Uterus (tissue), 4 donors: ENCODE data around the gene FGF11. TPM values are rescaled to one million over a fixed set of nuclear protein-coding genes. Genes with fewer than 3 reads are reported as not detected.

Experiments used
- DNase-seq, 2 donors: peaks; one replicate each; pipeline ENCODE4 v3.0.0-alpha.2; 2019 to 2020
- H3K27ac ChIP-seq, 2 donors: fragments of 200-600 bp; sonication (generic); 1 replicate in 1 of 2; 2 replicates in 1 of 2; pipeline ENCODE4 v1.5.1; 2016 to 2018
- H3K27me3 ChIP-seq, 2 donors: fragments of 200-600 bp; sonication (generic); one replicate each; pipeline ENCODE4 v1.5.1; 2018 to 2019; ENCODE audit warnings: control low read depth in 1 of 2
- H3K36me3 ChIP-seq, 2 donors: fragments of 200-600 bp; sonication (generic); one replicate each; pipeline ENCODE4 v1.5.1; 2019; ENCODE audit warnings: control low read depth in 1 of 2
- H3K4me1 ChIP-seq, 2 donors: fragments of 200-600 bp; sonication (generic); one replicate each; pipeline ENCODE4 v1.5.1; 2018 to 2019; ENCODE audit warnings: control low read depth in 1 of 2
- H3K4me3 ChIP-seq, 2 donors: fragments of 200-600 bp; sonication (generic); 1 replicate in 1 of 2; 2 replicates in 1 of 2; pipeline ENCODE4 v1.5.1; 2018 to 2019; ENCODE audit warnings: mild to moderate bottlenecking in 1 of 2
- H3K9me3 ChIP-seq, 2 donors: fragments of 200-600 bp; sonication (generic); one replicate each; pipeline ENCODE4 v1.5.1; 2019; ENCODE audit warnings: control low read depth in 1 of 2
- POLR2A ChIP-seq, 2 donors: fragments of 450-650 bp; IDR thresholded peaks; one replicate each; pipeline ENCODE4 v1.6.1; 2016; ENCODE audit warnings: antibody characterized with exemption in 2 of 2, mild to moderate bottlenecking in 1 of 2, moderate library complexity in 1 of 2
- intact Hi-C: fragments of 100-400 bp; cut with DNase I; formaldehyde crosslinking; loops from one replicate; pipeline ENCODE4 v1.15.1; 2023; ENCODE audit warnings: low total_unique reads
- total RNA-seq, 4 donors: library from RNA; depleted of rRNA in 3 of 4; stranded (reverse); fragments of >200 nt in 3 of 4; gene quantifications; one replicate each; pipeline versions ENCODE4 v1.1.0 to v1.2.4, GENCODE V29; 2014 to 2023
- TF ChIP-seq, protein P1 (sequence below), 4 experiments: fragments of 200-600 bp in 2 of 4; fragments of 450-650 bp in 2 of 4; sonication (generic) in 2 of 4; IDR thresholded peaks; one replicate each; pipeline ENCODE4 v1.5.1; 2016 to 2019; ENCODE audit warnings: antibody characterized with exemption in 4 of 4, mild to moderate bottlenecking in 2 of 4, moderate library complexity in 1 of 4
- donor health status: DM: yes; HTN: yes; CAD: no.

The FGF11 gene
- total RNA-seq, 4 donors from 2014 or later: 2.8 to 17.9 (median 6.2) TPM; not detected in 1

DNA sequence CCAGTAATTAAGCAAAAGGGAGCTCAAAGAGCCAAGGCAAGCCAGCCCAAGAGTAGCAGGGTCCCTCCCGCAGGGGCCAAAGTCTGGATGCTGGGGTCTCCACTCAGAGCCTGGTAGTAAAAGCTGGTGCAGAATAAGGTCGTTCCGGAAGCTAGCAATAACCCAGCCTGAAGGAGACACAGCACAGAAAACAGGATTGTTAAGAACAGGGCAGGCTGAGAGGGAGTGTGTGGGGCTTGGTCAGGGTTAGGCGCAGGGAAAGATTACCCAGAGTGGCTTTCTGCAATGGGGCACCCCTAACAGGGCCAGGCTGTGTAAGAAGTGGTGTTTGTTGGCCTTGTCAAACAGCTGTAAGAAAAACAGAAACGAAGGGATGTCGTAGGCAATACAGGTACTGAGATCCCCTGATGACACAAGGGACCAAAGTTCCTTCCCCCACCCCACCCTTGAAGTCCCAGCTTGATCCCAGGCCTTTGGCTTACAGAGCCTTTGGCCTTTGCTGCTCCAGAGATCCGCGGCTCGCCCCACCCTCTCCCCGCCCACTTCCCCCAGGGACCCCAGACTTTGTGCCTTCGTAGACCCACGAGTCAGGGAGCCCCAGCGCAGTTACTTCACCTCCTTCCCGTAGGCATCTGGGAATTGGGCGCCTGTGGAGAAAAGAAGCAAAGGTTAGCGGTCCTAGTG lies 36.1 kb upstream of the FGF11 start:
- Histone ChIP-seq H3K36me3 (no peaks in the 10 kb centered on the region), H3K4me3 (peak overlapping the region; percentile 54 to 73), H3K4me1 (peaks cover 0 to 5% of the 10 kb centered on the region in 2 donors), H3K9me3 (no peaks in the 10 kb centered on the region), H3K27ac (peak overlapping the region; percentile 93 to 94), H3K27me3 (no peaks in the 10 kb centered on the region)
- intact Hi-C loops: no loop called here
- DNase-seq: peak; percentile 67 to 71
- TF ChIP-seq, protein P1, sequence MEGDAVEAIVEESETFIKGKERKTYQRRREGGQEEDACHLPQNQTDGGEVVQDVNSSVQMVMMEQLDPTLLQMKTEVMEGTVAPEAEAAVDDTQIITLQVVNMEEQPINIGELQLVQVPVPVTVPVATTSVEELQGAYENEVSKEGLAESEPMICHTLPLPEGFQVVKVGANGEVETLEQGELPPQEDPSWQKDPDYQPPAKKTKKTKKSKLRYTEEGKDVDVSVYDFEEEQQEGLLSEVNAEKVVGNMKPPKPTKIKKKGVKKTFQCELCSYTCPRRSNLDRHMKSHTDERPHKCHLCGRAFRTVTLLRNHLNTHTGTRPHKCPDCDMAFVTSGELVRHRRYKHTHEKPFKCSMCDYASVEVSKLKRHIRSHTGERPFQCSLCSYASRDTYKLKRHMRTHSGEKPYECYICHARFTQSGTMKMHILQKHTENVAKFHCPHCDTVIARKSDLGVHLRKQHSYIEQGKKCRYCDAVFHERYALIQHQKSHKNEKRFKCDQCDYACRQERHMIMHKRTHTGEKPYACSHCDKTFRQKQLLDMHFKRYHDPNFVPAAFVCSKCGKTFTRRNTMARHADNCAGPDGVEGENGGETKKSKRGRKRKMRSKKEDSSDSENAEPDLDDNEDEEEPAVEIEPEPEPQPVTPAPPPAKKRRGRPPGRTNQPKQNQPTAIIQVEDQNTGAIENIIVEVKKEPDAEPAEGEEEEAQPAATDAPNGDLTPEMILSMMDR (IDR thresholded peaks at IDR 0.05): no peak

DNA sequence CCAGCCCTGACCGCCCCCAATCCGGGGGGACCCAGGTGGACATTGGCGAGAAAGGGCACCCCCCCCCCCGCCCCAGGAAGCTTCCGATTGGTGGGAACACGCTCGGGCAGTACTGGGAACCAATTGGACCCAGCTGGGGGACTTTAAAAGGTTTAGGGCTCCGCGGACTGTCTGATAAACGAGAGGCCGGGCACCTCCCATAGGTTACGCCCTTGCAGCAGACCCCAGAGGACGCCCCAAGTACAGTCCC lies 35.7 kb upstream of the FGF11 start:
- Histone ChIP-seq H3K27ac (peak overlapping the region; percentile 93 to 94), H3K9me3 (no peaks in the 10 kb centered on the region), H3K27me3 (no peaks in the 10 kb centered on the region), H3K36me3 (no peaks in the 10 kb centered on the region), H3K4me3 (peak overlapping the region; percentile 54 to 73), H3K4me1 (peaks cover 0 to 5% of the 10 kb centered on the region in 2 donors)
- intact Hi-C loops: no loop called here
- no peak for DNase-seq
- TF ChIP-seq, protein P1 (IDR thresholded peaks at IDR 0.05): no peak
- TF ChIP-seq POLR2A (IDR thresholded peaks at IDR 0.05): no peak

DNA sequence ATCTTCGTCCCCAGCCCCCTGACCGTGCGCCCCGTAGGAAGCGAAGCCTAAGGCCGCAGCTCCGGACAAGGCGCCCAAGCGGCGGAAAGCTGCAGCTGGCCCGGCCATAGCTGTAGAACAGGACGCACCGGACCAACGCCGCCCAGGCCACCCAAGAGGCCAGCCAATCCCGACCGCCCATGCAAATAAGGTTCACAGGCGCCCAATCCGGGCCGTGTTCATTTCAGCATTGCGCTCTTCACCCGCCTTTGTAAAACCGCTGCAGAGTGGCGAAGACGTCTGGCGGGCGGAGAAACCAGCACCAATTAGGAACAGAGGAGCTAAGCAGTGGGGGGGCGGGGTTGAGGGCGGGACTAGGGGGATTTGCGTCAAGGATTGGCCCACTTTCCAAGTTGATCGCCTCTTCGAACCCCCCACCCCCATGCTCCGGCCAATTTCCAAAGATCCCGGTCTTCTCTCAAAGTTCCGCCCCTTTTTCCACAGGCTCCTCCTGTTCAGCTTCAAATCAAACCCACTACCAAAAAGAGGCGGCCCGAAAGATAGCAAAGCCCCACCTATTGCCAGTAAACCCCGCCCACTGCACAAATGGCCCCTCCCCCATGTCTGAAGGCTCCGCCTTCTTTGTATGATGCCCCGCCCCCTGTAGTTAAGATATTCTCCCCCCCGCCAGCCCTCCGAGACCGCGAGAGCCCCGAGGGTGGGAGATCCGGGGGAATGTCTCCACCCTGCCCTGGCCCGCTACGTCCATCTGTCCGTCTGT lies 35.2 kb upstream of the FGF11 start, which contains the start of gene TMEM256:
Gene TMEM256, minus strand, starts transcription at position 121 of the 760 bp plus-strand sequence. Its CDS starts 13 bp downstream, at position 108.
- TF ChIP-seq, protein P1 (IDR thresholded peaks at IDR 0.05): peak in 2 of 4 experiments; percentile 45 to 46
- peak; percentile 96 to 99 for TF ChIP-seq POLR2A (IDR thresholded peaks at IDR 0.05)
- intact Hi-C loops: no loop called here
- Histone ChIP-seq H3K36me3 (no peaks in the 10 kb centered on the region), H3K27me3 (no peaks in the 10 kb centered on the region), H3K9me3 (no peaks in the 10 kb centered on the region), H3K4me1 (peaks cover 0 to 5% of the 10 kb centered on the region in 2 donors), H3K27ac (peak within 1 kb of the TSS; percentile 93 to 94), H3K4me3 (peak within 1 kb of the TSS; percentile 54 to 73)
- DNase-seq: peak; percentile 98 to 99

DNA sequence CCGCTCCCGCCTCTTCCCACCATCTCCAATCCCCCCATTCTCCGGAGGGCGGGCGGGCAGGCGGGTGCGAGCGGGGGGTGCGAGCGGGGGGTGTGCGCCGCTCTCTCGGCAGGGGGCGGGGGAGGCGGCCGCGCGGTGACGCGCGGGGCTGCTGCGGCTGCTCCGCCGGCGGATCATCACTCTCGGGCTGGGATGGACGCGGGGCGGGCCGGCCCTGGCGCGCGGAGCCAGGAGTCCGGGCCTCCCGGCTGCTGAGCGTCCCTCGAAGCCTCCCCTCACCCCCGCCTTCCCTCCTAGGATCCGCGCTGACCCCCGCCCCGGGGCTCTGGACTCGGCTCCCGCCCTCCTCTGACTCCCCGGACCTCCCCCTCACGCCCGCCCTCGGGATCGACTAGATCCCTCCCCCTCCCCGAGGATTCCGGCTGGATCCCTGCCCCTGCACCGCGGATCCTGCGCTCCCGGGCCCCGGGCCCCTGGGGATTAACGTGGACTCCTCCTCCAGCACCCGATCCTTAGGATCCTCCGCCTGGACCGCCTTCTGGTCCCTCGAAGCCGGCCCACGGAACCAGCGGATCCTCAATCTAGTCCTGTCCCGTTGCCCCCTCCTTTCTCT lies 34.5 kb upstream of the FGF11 start:
- peak overlapping the region; percentile 93 to 94 for H3K27ac ChIP-seq
- H3K9me3 ChIP-seq: no peaks in the 10 kb centered on the region
- H3K4me1 ChIP-seq: peaks cover 0 to 5% of the 10 kb centered on the region in 2 donors
- H3K4me3 ChIP-seq: peak overlapping the region; percentile 54 to 73
- no peaks in the 10 kb centered on the region for H3K27me3 ChIP-seq
- no peaks in the 10 kb centered on the region for H3K36me3 ChIP-seq
- DNase-seq: peak in 1 of 2 donors; percentile 75
- TF ChIP-seq POLR2A (IDR thresholded peaks at IDR 0.05): peak in 1 of 2 donors; percentile 89
- TF ChIP-seq, protein P1 (IDR thresholded peaks at IDR 0.05): peak in 1 of 4 experiments; percentile 11
- intact Hi-C loops: no loop called here
